Measurements from ENCODE around the gene PRKG2. TPM values are rescaled to one million over a fixed set of nuclear protein-coding genes. Genes with fewer than 3 reads are reported as not detected.
A peak's percentile ranks its signal among the peaks of the same experiment; 100 is the strongest.

The PRKG2 gene
- total RNA-seq, 2 experiments from 2014 or later = 1.0 to 1.1 TPM

DNA sequence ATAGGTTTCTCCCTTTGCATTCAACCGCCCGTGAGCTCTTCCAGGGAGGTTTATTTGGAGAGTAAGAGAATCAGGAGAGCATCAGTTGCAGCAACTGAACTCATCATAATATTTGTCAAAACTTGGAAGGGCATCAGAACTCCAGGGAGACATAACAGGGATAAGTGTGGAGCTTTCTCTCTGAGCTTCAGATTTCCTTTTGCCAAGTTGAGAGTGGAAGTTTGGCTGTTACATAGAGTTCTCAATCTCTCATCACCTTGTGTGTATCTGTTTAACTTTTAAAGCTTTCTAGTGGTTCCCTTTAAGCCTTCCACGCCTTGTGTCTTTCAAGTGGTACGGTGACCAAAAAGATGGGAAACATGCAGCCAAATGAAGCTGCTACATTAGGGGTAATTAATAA lies 165.7 kb downstream of the PRKG2 start:
- ChIA-PET CTCF (ENCODE audit: unreplicated experiment) (interaction anchor here (1.6 to 1.8 kb wide), 2 partner anchors 11 to 687 kb away, joined by 6 to 8 read pairs; no protein-coding TSS in a partner anchor), POLR2A (interaction anchor here (0.5 to 18.7 kb wide), 18 partner anchors 14 to 686 kb away, joined by 3 to 358 read pairs (median 4); partner anchors contain the start of gene BMP3)
- no TSS peak for BruUV-seq (replicated peaks)
- Histone ChIP-seq H3K27ac (ENCODE audit: low read depth, low read length, poor library complexity, severe bottlenecking) (peak overlapping the region; percentile 95), H3K4me3 (ENCODE audit: low read depth, low read length, poor library complexity, severe bottlenecking) (peak overlapping the region; percentile 9), H2AFZ (ENCODE audit: low read length) (no peak overlapping the region), H4K20me1 (ENCODE audit: insufficient read depth, low read length) (no peaks in the 10 kb centered on the region), H3K4me1 (ENCODE audit: insufficient read depth, low read length, poor library complexity, severe bottlenecking) (peaks cover 82% of the 10 kb centered on the region), H3K4me2 (ENCODE audit: low read length) (peak overlapping the region; percentile 64), H3K36me3 (ENCODE audit: insufficient read depth, low read length) (peaks cover 83% of the 10 kb centered on the region), H3K9me3 (ENCODE audit: low read length) (peaks cover 27% of the 10 kb centered on the region; the same call in 1 of the 2 replicates), H3K9me2 (ENCODE audit: insufficient read depth, low read length) (no peaks in the 10 kb centered on the region), H3K79me2 (ENCODE audit: insufficient read depth, low read depth, low read length) (peaks cover 93% of the 10 kb centered on the region)
- intact Hi-C loops (cut with micrococcal nuclease; ENCODE audit: unreplicated experiment) = no loop called here
- no peak for TF ChIP-seq EZH2phosphoT487 (IDR thresholded peaks at IDR 0.05; ENCODE audit: borderline replicate concordance, low read depth, low read length)
- TF ChIP-seq, protein P1, sequence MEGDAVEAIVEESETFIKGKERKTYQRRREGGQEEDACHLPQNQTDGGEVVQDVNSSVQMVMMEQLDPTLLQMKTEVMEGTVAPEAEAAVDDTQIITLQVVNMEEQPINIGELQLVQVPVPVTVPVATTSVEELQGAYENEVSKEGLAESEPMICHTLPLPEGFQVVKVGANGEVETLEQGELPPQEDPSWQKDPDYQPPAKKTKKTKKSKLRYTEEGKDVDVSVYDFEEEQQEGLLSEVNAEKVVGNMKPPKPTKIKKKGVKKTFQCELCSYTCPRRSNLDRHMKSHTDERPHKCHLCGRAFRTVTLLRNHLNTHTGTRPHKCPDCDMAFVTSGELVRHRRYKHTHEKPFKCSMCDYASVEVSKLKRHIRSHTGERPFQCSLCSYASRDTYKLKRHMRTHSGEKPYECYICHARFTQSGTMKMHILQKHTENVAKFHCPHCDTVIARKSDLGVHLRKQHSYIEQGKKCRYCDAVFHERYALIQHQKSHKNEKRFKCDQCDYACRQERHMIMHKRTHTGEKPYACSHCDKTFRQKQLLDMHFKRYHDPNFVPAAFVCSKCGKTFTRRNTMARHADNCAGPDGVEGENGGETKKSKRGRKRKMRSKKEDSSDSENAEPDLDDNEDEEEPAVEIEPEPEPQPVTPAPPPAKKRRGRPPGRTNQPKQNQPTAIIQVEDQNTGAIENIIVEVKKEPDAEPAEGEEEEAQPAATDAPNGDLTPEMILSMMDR (conservative IDR thresholded peaks at IDR 0.05; ENCODE audit: low read length) = no peak
- no peak for DNase-seq (ENCODE audit: low spot score)

DNA sequence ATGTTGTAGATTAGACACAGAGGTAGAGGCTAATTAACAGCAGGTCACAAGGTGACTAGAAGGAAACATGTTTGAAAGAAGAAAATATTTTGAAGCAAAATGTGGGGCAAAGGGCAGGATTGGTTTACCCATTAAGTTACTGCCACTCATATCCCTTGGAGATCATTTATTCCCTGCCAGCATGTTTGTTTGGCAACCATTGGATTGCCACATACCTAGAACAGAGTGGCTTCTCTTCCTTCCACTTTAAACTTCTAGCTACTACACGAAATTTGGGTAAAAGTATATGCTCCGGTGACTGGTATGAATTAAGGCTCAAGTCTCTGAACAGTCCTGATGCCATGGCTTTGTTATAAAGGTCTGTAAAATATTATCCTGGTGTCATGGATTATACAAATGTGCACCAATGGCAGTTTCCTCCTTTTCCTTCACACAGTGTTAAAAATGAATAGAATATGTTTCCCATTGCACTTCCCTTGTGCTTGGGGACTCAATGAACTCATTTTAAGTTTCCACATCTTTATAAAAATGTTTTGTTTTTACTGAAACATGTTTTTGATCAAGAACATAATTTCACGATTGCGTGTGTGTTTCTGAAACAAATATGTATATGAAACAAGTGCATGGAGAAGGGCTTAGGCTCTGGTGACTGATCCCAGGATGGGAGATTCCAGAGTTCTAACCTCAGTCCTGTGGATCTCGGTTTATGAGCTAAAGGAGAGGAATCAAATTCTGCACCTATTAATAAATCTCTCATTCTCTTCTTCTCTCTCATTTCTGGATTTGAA lies 172.2 kb downstream of the PRKG2 start:
- peaks cover 57% of the 10 kb centered on the region; the same call in 1 of the 2 replicates for H3K9me3 ChIP-seq (ENCODE audit: low read length)
- H3K27ac ChIP-seq (ENCODE audit: low read depth, low read length, poor library complexity, severe bottlenecking) = peak overlapping the region; percentile 2
- intact Hi-C loops (cut with micrococcal nuclease; ENCODE audit: unreplicated experiment) = loop anchor here (5.0 kb wide), 1 partner anchor 535 kb away; no protein-coding TSS in a partner anchor
- peaks cover 80% of the 10 kb centered on the region for H3K36me3 ChIP-seq (ENCODE audit: insufficient read depth, low read length)
- no peak overlapping the region for H3K4me3 ChIP-seq (ENCODE audit: low read depth, low read length, poor library complexity, severe bottlenecking)
- no peak overlapping the region for H2AFZ ChIP-seq (ENCODE audit: low read length)
- DNase-seq (ENCODE audit: low spot score) = no peak
- H3K79me2 ChIP-seq (ENCODE audit: insufficient read depth, low read depth, low read length) = peaks cover 98% of the 10 kb centered on the region
- no peaks in the 10 kb centered on the region for H4K20me1 ChIP-seq (ENCODE audit: insufficient read depth, low read length)
- no TSS peak for BruUV-seq (replicated peaks)
- no peak overlapping the region for H3K4me2 ChIP-seq (ENCODE audit: low read length)
- ChIA-PET POLR2A (interaction anchor here (0.6 to 18.7 kb wide), 11 partner anchors 8 to 680 kb away, joined by 3 to 358 read pairs (median 4); partner anchors contain the start of gene BMP3), CTCF (ENCODE audit: unreplicated experiment) (interaction anchor here (0.5 kb wide), 1 partner anchor 680 kb away, joined by 3 read pairs; no protein-coding TSS in a partner anchor)
- no peaks in the 10 kb centered on the region for H3K9me2 ChIP-seq (ENCODE audit: insufficient read depth, low read length)
- TF ChIP-seq, protein P1 (conservative IDR thresholded peaks at IDR 0.05; ENCODE audit: low read length) = no peak
- H3K4me1 ChIP-seq (ENCODE audit: insufficient read depth, low read length, poor library complexity, severe bottlenecking) = peaks cover 65% of the 10 kb centered on the region

Data from OCI-LY7 (cell line).